Measurements from ENCODE around the gene DNAJC17. TPM values are rescaled to one million over a fixed set of nuclear protein-coding genes. Genes with fewer than 3 reads are reported as not detected.

Gene DNAJC17
- polyA plus RNA-seq, 1 experiment, result 25.8 TPM

DNA sequence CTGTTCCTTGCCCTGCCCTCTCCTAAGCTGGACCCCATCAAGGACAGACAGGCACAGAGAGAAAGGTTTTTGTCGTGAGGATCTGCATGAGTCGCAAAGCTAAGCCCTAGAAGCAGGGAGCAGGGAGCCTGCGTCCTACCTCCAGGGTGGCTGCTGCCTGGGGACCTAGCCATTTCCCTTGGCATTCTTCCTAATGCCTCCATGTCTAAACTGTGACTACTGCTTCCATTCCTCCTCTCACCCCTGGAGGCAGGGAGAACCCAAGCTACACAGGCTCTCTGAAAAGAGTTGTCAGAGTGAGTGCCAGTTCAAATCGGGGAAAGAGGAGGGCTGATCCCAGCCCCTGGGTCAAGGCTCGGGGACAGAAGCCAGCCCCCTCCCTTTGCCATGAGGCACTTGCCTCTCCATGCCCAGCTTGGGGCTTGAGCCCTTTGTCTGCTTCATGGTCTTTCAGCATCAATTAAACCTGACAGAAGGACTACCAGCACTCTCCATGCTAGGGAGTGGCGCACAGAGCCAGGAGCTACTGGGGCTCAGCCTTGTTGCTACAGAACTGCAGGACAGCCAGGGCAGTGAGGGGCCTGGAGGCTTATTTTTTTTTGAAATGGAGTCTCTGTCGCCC, 41.0 kb downstream of the DNAJC17 start:
- Histone ChIP-seq H3K27me3 (ENCODE audit: control insufficient read depth, insufficient read depth, low read length) (no peaks in the 10 kb centered on the region), H3K27ac (ENCODE audit: low read depth, low read length) (no peak overlapping the region), H3K9me3 (ENCODE audit: control insufficient read depth, insufficient read depth, low read length) (no peaks in the 10 kb centered on the region; the same call in 1 of the 2 replicates), H3K4me3 (ENCODE audit: low read depth, low read length) (no peak overlapping the region)
- ChIA-PET POLR2A (no interaction called here), CTCF (interaction anchor here (1.0 kb wide), 1 partner anchor 128 kb away, joined by 5 read pairs; the partner anchor contains the start of gene VPS18)
- DNase-seq (ENCODE audit: low read depth, low spot score), result no peak
- TF ChIP-seq, protein P1, sequence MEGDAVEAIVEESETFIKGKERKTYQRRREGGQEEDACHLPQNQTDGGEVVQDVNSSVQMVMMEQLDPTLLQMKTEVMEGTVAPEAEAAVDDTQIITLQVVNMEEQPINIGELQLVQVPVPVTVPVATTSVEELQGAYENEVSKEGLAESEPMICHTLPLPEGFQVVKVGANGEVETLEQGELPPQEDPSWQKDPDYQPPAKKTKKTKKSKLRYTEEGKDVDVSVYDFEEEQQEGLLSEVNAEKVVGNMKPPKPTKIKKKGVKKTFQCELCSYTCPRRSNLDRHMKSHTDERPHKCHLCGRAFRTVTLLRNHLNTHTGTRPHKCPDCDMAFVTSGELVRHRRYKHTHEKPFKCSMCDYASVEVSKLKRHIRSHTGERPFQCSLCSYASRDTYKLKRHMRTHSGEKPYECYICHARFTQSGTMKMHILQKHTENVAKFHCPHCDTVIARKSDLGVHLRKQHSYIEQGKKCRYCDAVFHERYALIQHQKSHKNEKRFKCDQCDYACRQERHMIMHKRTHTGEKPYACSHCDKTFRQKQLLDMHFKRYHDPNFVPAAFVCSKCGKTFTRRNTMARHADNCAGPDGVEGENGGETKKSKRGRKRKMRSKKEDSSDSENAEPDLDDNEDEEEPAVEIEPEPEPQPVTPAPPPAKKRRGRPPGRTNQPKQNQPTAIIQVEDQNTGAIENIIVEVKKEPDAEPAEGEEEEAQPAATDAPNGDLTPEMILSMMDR (IDR thresholded peaks at IDR 0.05; ENCODE audit: low read depth, low read length), result no peak

DNA sequence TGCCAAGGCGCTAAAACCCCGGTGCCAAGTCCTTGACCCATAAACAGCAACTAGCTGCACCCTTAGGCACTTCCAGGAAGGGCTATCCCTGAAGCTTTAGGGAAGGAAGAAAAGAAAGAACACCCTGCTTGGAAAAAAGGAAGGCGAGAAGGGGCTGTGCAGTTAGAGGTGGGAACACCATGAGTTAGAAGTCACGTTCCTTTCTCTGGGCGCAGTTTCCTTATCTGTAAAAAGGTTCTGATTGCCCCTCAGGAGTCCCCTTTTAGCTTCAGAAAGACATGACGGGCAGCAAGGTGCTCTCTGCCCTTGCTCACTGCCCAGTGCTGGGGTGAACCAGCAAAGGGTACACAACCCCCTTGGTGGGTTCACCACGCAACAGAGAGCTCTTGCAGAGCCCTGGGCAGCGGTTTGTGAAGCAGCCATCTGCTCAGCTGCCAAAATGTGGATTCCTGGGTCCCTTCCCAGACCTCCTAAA, 42.6 kb downstream of the DNAJC17 start:
- ChIA-PET CTCF (interaction anchor here (1.0 to 1.5 kb wide), 2 partner anchors 86 to 95 kb away, joined by 3 to 5 read pairs; no protein-coding TSS in a partner anchor), POLR2A (interaction anchor here (0.6 to 1.4 kb wide), 3 partner anchors 55 to 465 kb away, joined by 4 to 5 read pairs (median 5); partner anchors contain the start of gene VPS18)
- Histone ChIP-seq H3K4me3 (ENCODE audit: low read depth, low read length) (peak overlapping the region; percentile 61), H3K9me3 (ENCODE audit: control insufficient read depth, insufficient read depth, low read length) (no peaks in the 10 kb centered on the region; the same call in 1 of the 2 replicates), H3K27me3 (ENCODE audit: control insufficient read depth, insufficient read depth, low read length) (peaks cover 4% of the 10 kb centered on the region), H3K27ac (ENCODE audit: low read depth, low read length) (peak overlapping the region; percentile 57)
- DNase-seq (ENCODE audit: low read depth, low spot score), result no peak
- TF ChIP-seq, protein P1 (IDR thresholded peaks at IDR 0.05; ENCODE audit: low read depth, low read length), result no peak

DNA sequence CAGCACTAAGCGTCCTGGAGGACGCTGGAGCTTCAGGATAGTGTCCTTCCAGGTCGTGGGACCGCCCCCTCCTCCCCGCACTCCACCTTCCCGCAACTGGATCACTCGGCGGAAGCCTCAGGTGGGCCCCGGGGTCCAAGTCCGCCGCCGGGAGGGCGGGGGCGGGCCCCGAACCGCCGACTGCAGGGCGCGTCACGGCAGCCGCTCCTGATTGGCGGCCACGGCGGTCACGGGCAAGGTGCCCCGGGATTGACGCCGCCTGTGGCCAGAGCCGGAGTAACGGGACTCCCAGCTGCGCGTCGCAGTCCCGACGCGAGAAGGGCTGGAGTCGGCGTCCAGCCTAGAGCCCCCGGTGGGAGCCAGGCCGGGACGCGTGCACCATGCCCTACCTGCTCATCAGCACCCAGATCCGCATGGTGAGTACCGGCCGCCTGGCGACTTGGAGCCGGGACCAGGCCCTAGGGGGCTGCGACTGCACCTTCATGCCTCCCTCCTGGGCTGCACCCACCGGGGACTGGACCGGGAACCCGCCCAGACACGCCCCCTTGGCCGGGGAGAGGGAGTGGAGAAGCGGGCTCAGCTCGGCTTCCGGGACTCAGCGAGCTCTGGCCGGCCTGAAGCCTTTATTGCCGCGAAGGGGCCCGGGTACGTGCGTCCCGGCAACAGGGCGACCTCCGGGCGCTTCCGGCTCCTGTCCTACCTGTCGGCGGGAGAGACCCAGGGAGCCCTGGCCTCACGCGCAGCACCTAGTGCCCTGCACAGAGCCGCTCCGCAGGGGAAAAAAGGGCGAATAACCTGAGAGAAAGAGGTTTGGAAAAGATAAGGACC, 43.3 kb downstream of the DNAJC17 start, which contains the start of gene GCHFR:
Gene GCHFR (plus strand): TSS at position 268 of the 828 bp plus-strand sequence. CDS start 113 bp downstream, at position 381.
- H3K27me3 ChIP-seq (ENCODE audit: control insufficient read depth, insufficient read depth, low read length), result peaks cover 4% of the 10 kb centered on the region
- no peaks in the 10 kb centered on the region; the same call in 1 of the 2 replicates for H3K9me3 ChIP-seq (ENCODE audit: control insufficient read depth, insufficient read depth, low read length)
- CTCF ChIA-PET, result interaction anchor here (1.0 to 1.5 kb wide), 2 partner anchors 86 to 95 kb away, joined by 3 to 5 read pairs; no protein-coding TSS in a partner anchor
- POLR2A ChIA-PET, result interaction anchor here (0.6 to 1.4 kb wide), 5 partner anchors 23 to 466 kb away, joined by 3 to 5 read pairs (median 4); partner anchors contain the start of genes RAD51 and VPS18
- no peak for DNase-seq (ENCODE audit: low read depth, low spot score)
- peak within 1 kb of the TSS; percentile 61 for H3K4me3 ChIP-seq (ENCODE audit: low read depth, low read length)
- TF ChIP-seq, protein P1 (IDR thresholded peaks at IDR 0.05; ENCODE audit: low read depth, low read length), result peak; percentile 18; the same call in 1 of the 2 replicates
- H3K27ac ChIP-seq (ENCODE audit: low read depth, low read length), result peak within 1 kb of the TSS; percentile 57

DNA sequence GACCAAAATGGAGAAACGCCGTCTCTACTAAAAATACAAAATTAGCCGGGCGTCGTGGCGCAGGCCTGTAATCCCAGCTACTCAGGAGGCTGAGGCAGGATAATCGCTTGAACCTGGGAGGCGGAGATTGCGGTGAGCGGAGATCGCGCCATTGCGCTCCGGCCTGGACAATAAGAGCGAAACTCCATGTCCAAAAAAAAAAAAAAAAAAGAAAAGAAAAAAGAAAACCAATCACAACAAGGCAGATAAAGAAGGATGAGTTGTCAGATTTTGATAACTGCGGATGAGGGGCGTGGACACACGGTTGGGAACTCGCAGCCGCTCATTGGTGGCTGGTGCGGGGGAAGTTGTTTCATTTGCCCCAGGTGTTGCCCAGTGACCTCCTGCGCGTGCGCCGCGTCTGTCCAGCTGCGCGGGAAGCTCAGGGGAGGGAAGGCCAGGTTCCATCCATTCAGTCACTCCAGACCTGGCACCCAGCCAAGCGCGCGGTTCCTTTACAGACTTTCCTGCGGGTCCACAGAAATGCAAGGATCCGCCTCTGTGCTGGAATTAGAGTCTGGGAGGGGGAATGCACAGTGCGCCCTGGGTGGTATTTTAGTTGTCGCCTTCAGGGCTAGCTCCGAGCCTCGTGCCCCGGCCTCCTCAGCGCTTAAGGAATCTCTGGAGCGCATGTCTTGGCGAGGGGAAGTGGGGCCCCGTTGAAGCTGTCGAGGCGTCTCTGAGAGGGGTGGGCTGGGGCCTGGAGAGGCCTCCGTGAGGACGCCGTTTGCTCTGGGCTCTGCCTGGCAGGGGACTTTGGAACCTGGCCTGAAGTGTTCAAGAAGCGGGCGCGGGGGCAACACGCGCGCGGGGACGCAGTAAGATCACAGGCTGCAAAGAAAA, 44.1 kb downstream of the DNAJC17 start:
- ChIA-PET CTCF (no interaction called here), POLR2A (interaction anchor here (1.3 kb wide), 1 partner anchor 69 kb away, joined by 3 read pairs; the partner anchor contains the start of gene RAD51)
- TF ChIP-seq, protein P1 (IDR thresholded peaks at IDR 0.05; ENCODE audit: low read depth, low read length), result no peak

More for the DNA sequence above, 44.1 kb downstream of the DNAJC17 start:
- Histone ChIP-seq H3K4me3 (ENCODE audit: low read depth, low read length) (peak overlapping the region; percentile 61), H3K27ac (ENCODE audit: low read depth, low read length) (no peak overlapping the region), H3K9me3 (ENCODE audit: control insufficient read depth, insufficient read depth, low read length) (no peaks in the 10 kb centered on the region; the same call in 1 of the 2 replicates), H3K27me3 (ENCODE audit: control insufficient read depth, insufficient read depth, low read length) (peaks cover 4% of the 10 kb centered on the region)
- no peak for DNase-seq (ENCODE audit: low read depth, low spot score)
